NCI-H2196 (cell line): ENCODE data around the gene PPA1.
"Not testable (repeated sequence)": the region's sequence is repeated elsewhere in the genome, so short reads cannot be mapped to it uniquely, and the experiment has no call there.

Source experiments
- DNase-seq: peaks from one replicate; lab custom pipeline; 2025; ENCODE audit not compliant: unreplicated experiment; lab: John Stamatoyannopoulos, UW

The PPA1 gene

GRCh38 chr10:70175516-70175915 is 57.7 kb downstream of the PPA1 start:
- no peak for DNase-seq

GRCh38 chr10:70174058-70174741 is 59.0 kb downstream of the PPA1 start:
- DNase-seq, result no peak

GRCh38 chr10:70169649-70170364 is 63.4 kb downstream of the PPA1 start:
- DNase-seq, result no peak

- DNase-seq, result no peak
Measured at GRCh38 chr10:70169011-70169410, 64.2 kb downstream of the PPA1 start.

GRCh38 chr10:70167246-70167645 is 66.0 kb downstream of the PPA1 start:
- no peak for DNase-seq

- no peak for DNase-seq
Measured at GRCh38 chr10:70166394-70166793, 66.8 kb downstream of the PPA1 start.

- DNase-seq, result no peak
Measured at GRCh38 chr10:70164163-70164562, 69.1 kb downstream of the PPA1 start.

- DNase-seq, result no peak
Measured at GRCh38 chr10:70163448-70163847, 69.8 kb downstream of the PPA1 start.

GRCh38 chr10:70162892-70163201 is 70.4 kb downstream of the PPA1 start:
- DNase-seq, result no peak

GRCh38 chr10:70162151-70162891 is 70.9 kb downstream of the PPA1 start:
- no peak for DNase-seq

- no peak for DNase-seq
Measured at GRCh38 chr10:70160798-70161197, 72.4 kb downstream of the PPA1 start.

GRCh38 chr10:70159366-70159765 is 73.9 kb downstream of the PPA1 start:
- not testable (repeated sequence) for DNase-seq

- no peak for DNase-seq
Measured at GRCh38 chr10:70158113-70158512, 75.1 kb downstream of the PPA1 start.

- DNase-seq, result no peak
Measured at GRCh38 chr10:70155255-70155838, 77.9 kb downstream of the PPA1 start.
